ENCODE data around the gene CYYR1.
A peak's percentile ranks its signal among the peaks of the same experiment; 100 is the strongest.
"Not testable (repeated sequence)": the region's sequence is repeated elsewhere in the genome, so short reads cannot be mapped to it uniquely, and the experiment has no call there.

The CYYR1 gene

DNA sequence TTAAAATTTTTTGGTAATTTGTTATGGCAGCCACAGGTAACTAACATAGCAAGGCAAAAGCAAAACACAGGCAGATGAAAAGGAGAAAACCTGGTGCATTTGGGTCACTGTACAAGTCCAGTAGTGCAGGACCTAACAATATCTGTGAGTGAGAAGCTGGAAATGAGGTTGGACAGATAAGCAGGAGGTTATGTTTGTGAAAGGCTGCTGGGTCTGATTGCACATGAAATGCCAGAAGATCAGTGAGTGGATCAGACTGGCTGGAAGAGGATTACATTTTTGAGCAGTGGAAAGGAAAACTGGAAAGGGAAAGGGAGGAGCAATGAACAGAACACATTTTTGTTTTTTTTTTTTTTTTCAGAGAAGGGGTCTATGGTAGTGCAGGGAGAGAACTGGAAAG, 73.6 kb downstream of the CYYR1 start:
- no peak for FAIRE-seq

DNA sequence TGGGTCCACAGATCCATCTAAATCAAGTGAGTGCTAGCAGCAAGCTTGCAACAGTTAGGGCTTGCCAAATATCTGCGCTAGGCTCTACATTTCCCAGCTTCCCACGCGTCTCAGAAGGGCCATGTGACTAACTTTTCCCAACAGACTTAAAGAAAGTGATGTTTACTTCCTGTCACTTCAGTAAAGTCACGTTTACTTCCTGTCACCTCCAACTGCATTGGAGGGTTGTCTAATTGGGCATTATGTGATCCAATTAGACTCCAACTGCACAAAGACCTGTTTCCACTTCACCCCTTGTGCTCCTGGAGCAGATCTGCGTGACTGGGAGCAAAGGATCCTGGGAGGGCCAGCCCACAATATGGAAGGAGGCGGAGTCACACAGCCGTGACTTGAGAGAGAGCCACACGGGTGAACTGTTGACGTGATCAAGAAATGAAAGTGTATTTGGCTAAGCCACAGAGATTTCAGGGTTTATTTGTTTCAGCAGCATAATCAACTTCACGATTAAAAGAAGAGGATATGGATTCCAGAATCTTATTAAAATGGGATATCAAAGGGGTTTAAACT, 77.7 kb downstream of the CYYR1 start:
- no peak for FAIRE-seq
- no peak for DNase-seq (ENCODE audit: insufficient read length, low spot score)

More for the DNA sequence above, 73.6 kb downstream of the CYYR1 start:
- DNase-seq (ENCODE audit: insufficient read length, low spot score): no peak

DNA sequence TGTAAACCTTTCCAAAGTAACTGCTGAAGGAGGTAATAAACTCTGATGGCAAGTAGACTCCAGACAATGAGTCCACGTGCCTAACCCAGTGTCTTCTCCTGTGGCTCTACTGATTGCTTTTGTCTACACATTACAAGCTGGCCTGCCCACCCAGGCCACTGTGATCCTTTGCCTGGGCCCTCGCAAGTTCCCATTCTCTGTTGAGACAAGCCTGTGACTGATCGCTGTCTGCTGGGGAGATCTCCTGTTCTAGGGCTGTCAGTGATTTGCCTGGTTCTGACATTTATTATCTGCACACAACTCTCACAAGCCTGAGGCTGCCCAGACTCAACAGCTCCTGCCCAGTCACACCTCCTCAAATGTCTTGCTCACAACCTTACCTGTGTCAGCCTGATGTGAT, 81.4 kb downstream of the CYYR1 start:
- peak; percentile 4 for FAIRE-seq

DNA sequence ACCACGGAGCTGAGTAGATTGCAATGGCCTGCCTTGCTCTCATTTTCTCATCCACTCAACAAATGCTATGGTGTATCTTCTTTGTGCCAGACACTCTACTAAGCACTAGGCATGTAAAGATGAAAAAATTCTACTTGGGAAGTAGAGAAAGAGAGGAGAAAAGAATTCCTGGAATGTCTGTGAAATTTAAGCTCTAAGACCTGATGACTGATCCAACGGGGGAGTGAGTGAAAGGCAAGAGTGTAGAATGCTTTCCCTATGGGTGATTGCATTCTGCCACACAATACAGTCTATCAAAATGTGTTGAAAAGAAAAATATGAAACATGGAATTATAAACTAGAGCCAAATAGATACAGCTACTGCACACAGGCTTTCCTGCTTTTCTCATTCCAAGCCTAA, 82.3 kb downstream of the CYYR1 start:
- no peak for FAIRE-seq
- DNase-seq (ENCODE audit: insufficient read length, low spot score): peak; percentile 44

More for the DNA sequence above, 81.4 kb downstream of the CYYR1 start:
- no peak for DNase-seq (ENCODE audit: insufficient read length, low spot score)

DNA sequence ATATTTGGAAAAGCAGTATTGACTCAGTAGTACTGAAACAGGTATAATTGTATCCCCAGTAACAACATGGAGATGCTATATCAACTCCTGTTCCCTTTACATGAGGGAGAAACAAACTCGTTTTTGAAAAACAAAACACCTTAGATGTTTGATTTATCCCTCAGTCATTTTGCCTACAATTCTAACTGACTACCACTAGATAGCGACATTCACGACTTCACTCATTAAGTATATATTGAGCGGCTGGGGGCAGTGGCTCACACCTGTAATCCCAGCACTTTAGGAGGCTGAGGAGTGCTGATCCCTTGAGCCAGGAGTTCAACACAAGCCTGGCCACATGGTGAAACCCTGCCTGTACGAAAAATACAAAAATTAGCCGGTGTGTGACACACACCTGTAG, 83.3 kb downstream of the CYYR1 start:
- FAIRE-seq: no peak

DNA sequence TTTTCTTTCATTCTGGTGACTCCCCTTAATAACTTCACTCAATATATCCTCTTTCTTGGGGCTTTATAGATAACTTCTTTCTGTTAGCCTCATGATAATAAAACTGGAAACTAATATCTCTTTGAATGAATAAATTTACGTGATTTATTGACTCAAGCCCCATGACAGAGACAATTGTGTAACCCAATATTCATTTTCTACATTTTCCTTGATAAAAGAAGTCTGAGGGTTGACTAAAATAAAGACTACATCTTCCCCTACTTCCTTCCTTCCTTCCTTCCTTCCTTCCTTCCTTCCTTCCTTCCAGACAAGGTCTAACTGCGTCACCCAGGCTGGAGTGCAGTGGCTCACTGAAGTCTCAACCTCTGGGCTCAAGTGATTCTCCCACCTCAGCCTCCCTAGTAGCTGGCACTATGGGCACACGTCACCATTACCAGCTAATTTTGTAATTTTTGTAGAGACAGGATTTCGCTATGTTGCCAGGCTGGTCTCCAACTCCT, 85.1 kb downstream of the CYYR1 start:
- DNase-seq (ENCODE audit: insufficient read length, low spot score) (no peak), FAIRE-seq (no peak)

More for the DNA sequence above, 83.3 kb downstream of the CYYR1 start:
- no peak for DNase-seq (ENCODE audit: insufficient read length, low spot score)

DNA sequence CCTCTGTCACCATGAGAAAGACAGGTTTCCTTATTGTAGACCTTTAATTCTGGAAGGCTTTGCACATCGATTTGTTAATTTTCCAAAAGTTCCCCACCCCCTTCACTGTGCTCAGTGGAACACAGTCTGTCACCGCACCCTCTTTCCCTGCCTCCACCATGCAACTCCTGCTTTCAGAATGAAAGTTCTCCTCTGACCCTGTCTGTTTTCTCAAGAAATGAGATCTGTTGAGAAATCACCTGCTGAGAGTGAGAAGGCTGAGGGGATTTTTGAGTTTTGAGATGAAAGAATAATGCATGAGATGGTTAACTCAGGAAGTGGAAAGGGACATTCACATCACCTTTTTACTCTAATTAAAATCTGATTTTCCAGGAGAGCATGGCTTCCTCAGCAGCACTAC, 99.6 kb downstream of the CYYR1 start:
- FAIRE-seq (no peak), DNase-seq (ENCODE audit: insufficient read length, low spot score) (no peak)

DNA sequence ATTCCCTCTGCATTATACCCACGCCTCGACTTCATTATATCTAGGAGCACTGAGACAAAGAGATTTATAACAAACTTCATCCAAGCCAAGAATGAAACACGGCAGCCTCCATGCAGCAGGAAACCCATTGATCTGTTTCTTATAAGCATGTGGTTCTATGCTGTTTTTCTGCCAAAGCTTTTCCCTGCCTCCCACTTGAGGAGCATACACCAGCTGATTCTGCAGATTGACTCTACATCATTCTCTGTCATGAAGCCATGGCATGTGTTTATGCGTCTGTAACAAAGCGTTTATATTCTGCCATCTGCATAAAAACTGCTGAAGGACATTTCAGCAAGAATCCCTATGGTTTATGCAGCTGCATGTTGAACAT, 102.0 kb downstream of the CYYR1 start:
- DNase-seq (ENCODE audit: insufficient read length, low spot score) (no peak), FAIRE-seq (no peak)

DNA sequence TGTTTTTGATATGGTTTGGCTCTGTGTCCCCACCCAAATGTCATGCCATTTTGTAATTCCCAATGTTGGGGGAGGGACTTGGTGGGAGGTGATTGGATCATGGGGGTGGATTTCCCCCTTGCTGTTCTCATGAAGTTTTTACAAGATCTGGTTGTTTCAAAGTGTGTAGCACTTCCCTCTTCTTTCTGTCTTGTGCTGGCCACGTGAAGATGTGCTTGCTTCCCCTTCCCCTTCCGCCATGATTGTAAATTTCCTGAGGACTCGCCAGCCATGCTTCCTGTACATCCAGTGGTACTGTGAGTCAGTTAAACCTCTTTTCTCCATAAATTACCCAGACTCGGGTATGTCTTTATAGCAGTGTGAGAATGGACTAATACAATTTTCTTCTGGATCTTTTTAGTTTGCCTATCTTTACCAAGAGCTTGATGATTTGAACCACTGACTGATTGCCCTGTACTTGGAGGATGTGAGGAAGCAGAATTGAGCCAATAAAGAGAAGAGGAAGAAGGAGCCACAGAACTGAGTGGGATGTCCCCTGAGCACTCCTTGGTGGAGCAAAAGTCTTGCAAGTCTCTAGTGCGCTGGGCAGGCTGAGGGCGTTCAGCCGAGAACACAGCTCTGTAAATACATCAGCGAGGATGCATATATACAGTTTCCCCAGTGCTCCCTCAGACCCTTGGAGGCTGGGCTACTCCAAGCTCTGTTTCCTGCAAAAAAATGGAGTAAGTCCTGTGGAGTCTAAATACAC, 102.6 kb downstream of the CYYR1 start:
- DNase-seq (ENCODE audit: insufficient read length, low spot score) (no peak), FAIRE-seq (no peak)

DNA sequence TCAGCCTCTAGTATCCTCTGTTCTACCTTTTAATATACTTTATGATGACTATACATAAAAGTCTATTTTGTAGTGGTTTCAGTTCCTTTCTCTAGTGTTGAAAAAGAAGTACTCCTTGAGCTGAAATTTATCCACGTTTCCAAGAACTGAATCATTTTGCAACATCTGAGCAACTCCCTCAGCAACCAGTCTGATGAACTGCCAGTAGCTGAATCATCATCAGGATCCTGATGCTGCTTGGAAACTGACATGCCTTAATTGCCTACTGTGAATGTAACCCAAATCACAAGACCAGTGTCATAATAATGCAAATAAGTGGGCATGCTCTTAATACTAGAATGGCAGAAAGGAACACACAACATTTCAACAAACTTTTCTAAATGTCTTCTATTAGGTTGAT, 103.3 kb downstream of the CYYR1 start:
- FAIRE-seq (no peak), DNase-seq (ENCODE audit: insufficient read length, low spot score) (peak; percentile 28)

DNA sequence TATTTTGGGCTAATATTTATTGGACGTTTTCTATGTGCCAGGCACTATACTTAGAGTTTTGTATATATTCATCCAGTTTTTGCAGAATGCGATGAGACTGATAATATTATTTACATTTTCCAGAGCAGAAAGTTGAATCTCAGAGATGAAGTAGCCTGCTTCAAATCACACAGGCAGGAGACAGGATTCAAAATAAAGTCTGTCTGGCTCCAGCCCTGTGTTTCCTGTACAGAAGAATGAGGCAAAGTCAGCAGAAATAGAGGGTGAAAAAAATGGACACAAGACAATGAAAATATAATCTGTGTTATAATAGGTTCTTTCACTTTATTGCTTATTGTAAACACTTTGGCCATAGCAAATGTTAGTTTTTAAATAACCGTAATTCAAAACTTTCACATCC, 107.2 kb downstream of the CYYR1 start:
- FAIRE-seq: no peak
- DNase-seq (ENCODE audit: insufficient read length, low spot score): no peak

DNA sequence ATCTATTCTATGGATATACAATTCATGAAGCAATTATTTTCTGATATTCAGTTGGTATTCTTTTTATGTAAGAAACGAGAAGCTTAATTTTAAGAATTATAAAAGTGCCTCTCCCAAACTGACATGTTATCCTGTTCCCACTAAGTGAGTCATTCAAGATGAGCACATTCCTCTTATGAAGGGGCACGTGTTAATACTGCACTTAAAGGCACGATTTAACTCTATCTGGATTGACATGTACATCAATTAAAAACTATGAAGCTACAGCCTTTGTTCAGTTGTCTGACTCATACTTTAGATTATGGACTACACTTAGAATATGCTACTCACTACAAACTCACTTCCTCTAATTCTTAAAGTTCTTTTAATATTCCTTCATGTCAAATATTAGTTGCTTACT, 111.6 kb downstream of the CYYR1 start:
- no peak for DNase-seq (ENCODE audit: insufficient read length, low spot score)
- no peak for FAIRE-seq

DNA sequence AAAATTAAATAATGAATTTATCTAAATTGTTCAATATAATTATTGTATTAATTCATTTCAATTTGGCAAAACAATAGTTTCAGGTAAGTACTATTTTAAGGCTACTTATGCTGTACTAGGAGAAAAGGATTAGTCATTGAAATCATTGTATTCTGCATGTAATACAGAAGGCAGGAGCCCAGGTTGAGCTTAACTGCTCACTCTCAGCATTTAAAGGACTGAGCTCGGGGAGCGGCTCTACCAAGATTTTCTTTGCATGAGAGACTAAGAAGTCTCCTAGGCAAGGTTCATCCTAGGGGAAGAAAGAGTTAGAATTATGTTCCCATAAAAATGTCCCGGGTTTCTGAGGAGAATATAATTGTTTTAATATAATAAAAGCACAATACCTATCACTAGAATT, 112.5 kb downstream of the CYYR1 start:
- DNase-seq (ENCODE audit: insufficient read length, low spot score): no peak
- FAIRE-seq: no peak

DNA sequence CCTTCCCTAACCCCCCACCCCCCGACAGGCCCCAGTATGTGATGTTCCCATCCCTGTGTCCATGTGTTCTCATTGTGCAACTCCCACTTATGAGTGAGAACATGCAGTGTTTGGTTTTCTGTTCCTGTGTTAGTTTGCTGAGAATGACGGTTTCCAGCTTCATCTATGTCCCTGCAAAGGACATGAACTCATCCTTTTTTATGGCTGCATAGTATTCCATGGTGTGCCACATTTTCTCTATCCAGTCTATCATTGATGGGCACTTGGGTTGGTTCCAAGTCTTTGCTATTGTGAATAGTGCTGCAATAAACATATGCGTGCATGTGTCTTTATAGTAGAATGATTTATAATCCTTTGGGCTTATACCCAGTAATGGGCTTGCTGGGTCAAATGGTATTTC, 114.2 kb downstream of the CYYR1 start:
- not testable (repeated sequence) for DNase-seq (ENCODE audit: insufficient read length, low spot score); FAIRE-seq

DNA sequence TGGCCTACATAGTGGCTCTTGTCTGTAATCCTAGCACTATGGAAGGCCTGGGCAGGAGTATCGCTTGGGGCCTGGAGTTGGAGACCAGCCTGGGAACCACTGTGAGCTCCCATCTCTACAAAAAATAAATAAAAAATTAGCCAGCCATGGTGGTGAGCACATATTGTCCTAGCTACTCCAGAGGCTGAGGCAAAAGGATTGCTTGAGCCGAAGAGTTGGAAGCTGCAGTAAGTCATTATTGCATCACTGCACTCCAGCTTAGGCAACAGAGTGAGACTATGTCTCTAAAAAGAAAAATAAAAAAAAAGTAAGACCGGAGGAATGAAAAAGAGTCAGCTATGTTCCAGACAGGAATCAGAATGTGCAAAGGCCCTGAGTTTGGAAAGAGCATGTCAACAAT, 115.3 kb downstream of the CYYR1 start:
- FAIRE-seq (no peak), DNase-seq (ENCODE audit: insufficient read length, low spot score) (no peak)

DNA sequence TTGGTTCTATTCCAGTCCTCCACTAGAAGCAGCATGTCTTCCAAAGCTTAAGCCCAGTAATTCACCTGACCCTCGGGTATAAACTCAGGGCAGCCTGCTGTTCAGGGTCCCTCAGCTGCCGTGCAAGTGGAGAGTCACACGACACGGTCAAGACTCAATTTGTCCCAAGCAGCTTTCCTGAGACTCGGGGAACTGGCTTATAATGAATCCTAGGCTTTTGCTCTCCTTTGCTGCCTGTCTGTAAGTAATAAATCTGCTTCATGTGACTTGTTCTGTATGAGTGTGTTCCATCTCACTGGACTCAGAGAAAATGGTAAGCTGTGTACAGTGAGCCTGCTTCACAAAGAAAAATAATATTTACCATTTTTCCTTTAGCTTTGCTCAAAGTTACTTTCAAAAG, 119.8 kb downstream of the CYYR1 start:
- FAIRE-seq: no peak
- DNase-seq (ENCODE audit: insufficient read length, low spot score): no peak

DNA sequence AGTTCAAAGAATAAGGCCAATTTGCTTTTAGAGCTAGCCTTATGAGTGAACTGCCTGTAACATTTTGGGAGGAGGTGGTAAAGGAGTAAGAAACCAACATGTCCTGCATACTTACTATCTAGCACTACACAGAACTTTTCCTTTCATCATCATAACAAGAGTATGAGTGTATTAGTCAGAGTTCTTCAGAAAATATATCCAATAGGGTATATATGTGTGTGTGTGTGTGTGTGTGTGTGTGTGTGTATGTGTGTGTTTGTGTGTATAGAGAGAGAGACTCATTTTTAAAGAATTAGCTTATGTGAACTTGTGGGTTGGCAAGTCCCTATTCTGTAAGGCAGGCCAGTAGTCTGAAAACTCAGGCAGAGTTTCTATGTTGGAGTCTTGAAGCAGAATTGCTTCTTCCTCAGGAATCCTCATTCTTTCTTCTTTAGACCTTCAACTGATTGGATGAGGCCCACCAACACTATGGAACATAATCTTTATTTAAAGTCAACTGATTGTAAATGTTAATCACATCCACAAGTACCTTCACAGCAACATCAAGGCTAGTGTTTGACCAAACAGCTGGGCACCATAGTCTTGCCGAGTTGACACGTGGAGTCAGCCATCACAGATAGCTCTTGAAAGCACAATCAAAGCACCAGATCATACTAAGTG, 121.9 kb downstream of the CYYR1 start:
- no peak for FAIRE-seq
- no peak for DNase-seq (ENCODE audit: insufficient read length, low spot score)

DNA sequence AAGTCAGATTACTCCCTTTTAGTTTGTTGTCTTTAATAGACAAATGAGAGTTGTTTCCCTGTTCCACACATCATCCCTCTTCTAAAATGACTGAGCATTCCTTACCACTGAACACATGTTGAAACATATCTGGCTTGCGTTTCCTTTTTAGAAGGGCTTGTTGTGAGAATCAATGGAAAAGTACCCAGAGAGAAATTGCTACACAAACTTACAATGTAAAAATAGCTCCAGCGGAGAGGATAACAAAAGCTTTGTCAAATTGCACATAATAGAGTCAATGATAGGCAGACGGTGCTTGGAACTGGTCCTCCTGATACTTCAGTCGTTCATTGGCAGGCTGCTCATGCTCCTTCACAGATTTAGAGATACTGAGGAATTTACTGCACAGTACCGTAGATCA, 123.9 kb downstream of the CYYR1 start:
- FAIRE-seq (no peak), DNase-seq (ENCODE audit: insufficient read length, low spot score) (no peak)

DNA sequence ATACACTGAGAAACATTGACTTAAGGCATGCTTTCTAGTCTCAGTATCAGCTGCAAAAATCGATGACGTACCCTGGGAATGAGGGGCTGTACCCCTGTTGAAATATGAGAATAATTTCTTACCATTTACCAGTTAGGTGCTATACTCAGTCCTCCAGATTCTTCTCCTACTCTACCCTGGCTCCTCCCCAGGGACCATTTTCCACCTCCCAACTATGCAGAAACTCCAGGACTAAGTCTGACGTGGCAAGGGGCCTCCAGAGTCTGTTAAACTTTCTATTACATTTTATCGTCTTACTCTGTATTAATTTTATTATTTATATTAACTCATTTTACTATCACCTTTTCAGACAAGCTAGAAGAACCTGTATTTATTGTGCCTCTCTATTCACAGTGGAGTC, 124.3 kb downstream of the CYYR1 start:
- FAIRE-seq (no peak), DNase-seq (ENCODE audit: insufficient read length, low spot score) (no peak)

DNA sequence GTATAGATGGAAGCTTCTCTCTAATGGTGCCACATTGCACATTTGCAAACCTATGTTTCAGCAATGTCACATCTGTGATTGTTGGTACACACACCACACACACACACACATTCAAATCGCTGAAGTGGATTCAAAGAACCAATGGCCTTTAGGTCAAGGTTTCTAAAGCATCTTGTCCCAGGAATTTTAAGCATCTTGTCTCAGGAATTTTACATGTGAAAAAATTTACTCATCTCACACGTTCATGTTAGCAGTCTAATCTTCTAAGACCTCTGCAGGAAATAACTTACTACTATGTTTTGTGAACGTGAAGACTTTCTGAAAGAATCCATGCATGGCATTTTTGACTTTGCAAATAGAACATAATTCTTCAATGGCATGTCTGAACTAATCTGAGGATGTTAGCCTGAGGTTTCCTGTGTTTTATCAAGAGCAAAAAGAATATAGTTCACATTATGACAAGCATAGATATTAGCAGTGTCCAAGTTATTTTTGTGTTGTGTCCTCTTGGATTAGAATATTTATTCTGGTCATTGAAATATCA, 125.1 kb downstream of the CYYR1 start:
- FAIRE-seq: no peak
- no peak for DNase-seq (ENCODE audit: insufficient read length, low spot score)

DNA sequence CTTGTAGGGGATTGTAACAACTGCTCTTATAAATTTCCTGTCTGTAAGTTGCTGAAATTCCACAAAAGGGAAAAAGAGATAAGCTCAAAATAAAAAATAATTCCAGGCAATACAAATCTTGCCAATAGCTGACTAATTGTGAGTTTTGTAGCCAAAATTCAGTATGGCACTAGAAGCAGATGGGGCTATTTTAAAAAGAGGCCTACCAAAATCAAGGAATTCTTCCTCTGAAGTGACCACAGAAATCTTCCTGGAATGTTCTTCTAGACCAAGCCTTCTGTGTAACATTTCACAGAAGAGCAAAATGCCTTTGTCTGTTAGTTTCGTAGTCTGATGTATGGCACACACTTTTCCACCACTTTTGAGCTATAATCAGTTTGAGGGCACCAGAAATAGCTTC, 127.6 kb downstream of the CYYR1 start:
- DNase-seq (ENCODE audit: insufficient read length, low spot score): no peak

DNA sequence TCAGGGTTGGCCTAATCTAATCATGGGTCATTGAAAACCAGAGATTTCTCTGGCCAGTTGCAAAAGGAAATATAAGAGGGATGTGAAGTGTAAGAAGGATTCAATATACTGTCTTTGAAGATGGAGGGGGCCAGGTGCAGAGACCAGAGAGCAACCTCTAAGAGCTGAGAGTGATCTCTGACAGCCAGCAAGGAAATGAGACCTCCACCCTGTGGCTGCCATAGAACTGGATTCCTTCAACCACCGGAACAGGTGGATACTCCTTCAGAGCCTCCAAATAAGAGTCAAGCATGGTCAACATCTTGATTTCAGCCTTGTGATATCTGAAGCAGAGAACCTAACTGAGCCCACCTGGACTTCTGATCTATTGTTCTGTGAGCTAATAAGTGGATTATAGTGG, 128.4 kb downstream of the CYYR1 start:
- DNase-seq (ENCODE audit: insufficient read length, low spot score) (no peak), FAIRE-seq (no peak)

More for the DNA sequence above, 127.6 kb downstream of the CYYR1 start:
- FAIRE-seq: no peak

All from HTR-8/SVneo (cell line).